Right atrium auricular region (tissue), 2 donors: ENCODE measurements around the gene ARFRP1. TPM values are rescaled to one million over a fixed set of nuclear protein-coding genes. Genes with fewer than 3 reads are reported as not detected.

Source experiments
- DNase-seq: peaks from one replicate; pipeline ENCODE4 v3.0.0-alpha.2; 2019; ENCODE audit warnings: low spot score
- H3K27ac ChIP-seq, 2 donors: fragments of 200-600 bp; sonication (generic); 1 replicate in 1 of 2; 2 replicates in 1 of 2; pipeline ENCODE4 v1.5.1; 2016 to 2019
- H3K27me3 ChIP-seq, 2 donors: fragments of 200-600 bp; sonication (generic); one replicate each; pipeline versions ENCODE4 v1.5.1 to v1.6.0; 2017 to 2019
- H3K36me3 ChIP-seq: fragments of 200-600 bp; sonication (generic); one replicate; pipeline ENCODE4 v1.5.1; 2016
- H3K4me1 ChIP-seq, 2 donors: fragments of 200-600 bp; sonication (generic); one replicate each; pipeline versions ENCODE4 v1.5.1 to v1.6.0; 2017 to 2019
- H3K4me3 ChIP-seq, 2 donors: fragments of 200-600 bp; sonication (generic); 1 replicate in 1 of 2; 2 replicates in 1 of 2; pipeline ENCODE4 v1.5.1; 2017 to 2019; ENCODE audit warnings: mild to moderate bottlenecking in 1 of 2, moderate library complexity in 1 of 2
- H3K9me3 ChIP-seq, 2 donors: fragments of 200-600 bp; sonication (generic); one replicate each; pipeline ENCODE4 v1.5.1; 2019
- CTCF ChIP-seq, 2 donors: fragments of 200-600 bp; sonication (generic); IDR thresholded peaks; one replicate each; pipeline ENCODE4 v1.5.1; 2019; ENCODE audit warnings: antibody characterized with exemption in 2 of 2
- total RNA-seq, 2 donors: library from RNA; depleted of rRNA; stranded (reverse); fragments of >200 nt; gene quantifications; one replicate each; pipeline ENCODE4 v1.1.0, GENCODE V29; 2016

ARFRP1 gene
- total RNA-seq, 2 donors from 2014 or later: 33.5 to 39.4 TPM

GRCh38 chr20:63701051-63701328 lies 6.8 kb downstream of the ARFRP1 start:
- DNase-seq: no peak
- Histone ChIP-seq H3K9me3 (no peaks in the 10 kb centered on the region), H3K36me3 (peaks cover 23% of the 10 kb centered on the region), H3K4me3 (no peak overlapping the region), H3K27ac (no peak overlapping the region), H3K27me3 (no peaks in the 10 kb centered on the region), H3K4me1 (peaks cover 0 to 43% of the 10 kb centered on the region in 2 donors)
- TF ChIP-seq CTCF (IDR thresholded peaks at IDR 0.05): no peak

GRCh38 chr20:63700199-63701050 lies 7.4 kb downstream of the ARFRP1 start:
- Histone ChIP-seq H3K9me3 (no peaks in the 10 kb centered on the region), H3K4me3 (no peak overlapping the region), H3K27me3 (no peaks in the 10 kb centered on the region), H3K27ac (peak overlapping the region in 1 of 2 donors; percentile 56), H3K4me1 (peaks cover 0 to 47% of the 10 kb centered on the region in 2 donors), H3K36me3 (peaks cover 18% of the 10 kb centered on the region)
- TF ChIP-seq CTCF (IDR thresholded peaks at IDR 0.05): no peak
- DNase-seq: no peak

DNA sequence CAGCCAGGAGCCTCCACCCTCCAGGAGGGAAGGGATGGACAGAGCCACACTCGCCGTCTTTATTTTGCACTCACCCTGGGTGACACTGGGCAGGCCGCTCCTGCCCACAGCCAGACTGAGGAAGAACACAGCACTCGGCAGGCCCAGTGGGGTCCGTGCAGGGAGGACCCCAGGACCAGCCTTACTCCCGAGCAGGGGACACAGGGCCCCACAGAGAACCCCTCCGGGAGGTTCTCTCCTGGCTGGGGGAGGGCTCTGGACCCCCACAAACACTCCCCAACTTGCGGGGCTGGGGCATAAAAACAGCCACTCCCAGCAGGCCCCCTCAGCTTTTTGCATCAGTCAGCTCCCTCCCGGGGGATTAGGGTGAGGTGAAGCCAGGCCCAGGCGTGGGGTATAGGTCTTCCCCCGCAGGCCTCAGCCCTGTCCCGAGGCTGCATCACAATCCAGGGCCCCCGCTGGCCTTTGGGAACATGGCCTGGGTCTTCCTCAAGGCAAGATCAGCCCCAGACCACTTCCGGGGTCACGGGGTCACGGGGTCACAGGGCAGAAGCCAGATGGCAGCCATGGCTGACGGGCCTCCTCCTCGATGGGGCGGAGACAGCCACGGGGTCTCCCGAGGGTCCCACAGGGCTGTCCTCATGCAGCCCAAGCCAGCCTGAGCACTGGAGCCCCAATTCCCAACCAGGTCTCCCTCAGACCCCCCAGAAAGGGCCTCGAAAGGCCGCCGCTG lies 8.1 kb downstream of the ARFRP1 start:
- H3K27ac ChIP-seq: peak overlapping the region; percentile 56 to 63

DNA sequence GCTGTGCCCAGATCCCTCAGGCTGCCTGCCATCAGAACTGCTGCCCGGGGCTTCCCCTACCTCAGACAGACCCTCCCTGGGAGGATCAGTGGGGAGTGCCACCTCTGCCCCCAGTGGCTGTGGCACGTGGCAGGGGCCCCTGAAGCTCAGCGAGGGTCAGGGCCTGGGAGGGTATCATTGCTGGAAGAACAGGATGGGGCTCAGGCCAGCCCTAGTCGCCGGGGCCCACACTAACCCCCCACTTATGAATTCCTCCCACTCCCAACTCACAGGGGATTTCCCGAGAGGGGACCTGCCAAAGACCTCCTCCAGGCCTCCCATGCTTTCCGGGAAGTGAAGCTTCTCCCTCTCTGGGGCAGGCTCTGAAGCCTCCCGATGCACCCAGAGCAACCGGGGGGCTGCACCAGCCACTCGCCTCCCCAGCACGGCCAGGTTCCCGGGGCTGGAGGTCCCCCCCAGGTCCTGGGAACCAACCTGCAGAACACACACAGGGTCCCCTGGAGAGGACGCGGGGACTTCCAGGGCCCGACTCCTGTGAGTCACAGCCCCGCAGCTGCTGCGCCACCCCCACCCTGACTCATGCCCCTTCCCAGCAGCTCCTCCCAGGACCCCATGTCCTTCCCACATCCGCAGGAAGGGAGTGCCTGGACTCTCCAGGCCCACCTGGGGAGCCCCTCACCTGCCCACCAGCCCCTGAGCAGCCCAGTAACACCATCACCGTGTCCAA lies 8.9 kb downstream of the ARFRP1 start:
- Histone ChIP-seq H3K4me1 (peaks cover 0 to 52% of the 10 kb centered on the region in 2 donors), H3K36me3 (peaks cover 17% of the 10 kb centered on the region), H3K9me3 (no peaks in the 10 kb centered on the region), H3K27ac (peak overlapping the region; percentile 56 to 63), H3K4me3 (no peak overlapping the region), H3K27me3 (no peaks in the 10 kb centered on the region)
- TF ChIP-seq CTCF (IDR thresholded peaks at IDR 0.05): no peak
- peak; percentile 78 for DNase-seq

More for the DNA sequence above, 8.1 kb downstream of the ARFRP1 start:
- Histone ChIP-seq H3K36me3 (peaks cover 20% of the 10 kb centered on the region), H3K4me1 (peaks cover 0 to 52% of the 10 kb centered on the region in 2 donors), H3K27me3 (no peaks in the 10 kb centered on the region), H3K9me3 (no peaks in the 10 kb centered on the region), H3K4me3 (no peak overlapping the region)
- no peak for DNase-seq
- no peak for TF ChIP-seq CTCF (IDR thresholded peaks at IDR 0.05)

DNA sequence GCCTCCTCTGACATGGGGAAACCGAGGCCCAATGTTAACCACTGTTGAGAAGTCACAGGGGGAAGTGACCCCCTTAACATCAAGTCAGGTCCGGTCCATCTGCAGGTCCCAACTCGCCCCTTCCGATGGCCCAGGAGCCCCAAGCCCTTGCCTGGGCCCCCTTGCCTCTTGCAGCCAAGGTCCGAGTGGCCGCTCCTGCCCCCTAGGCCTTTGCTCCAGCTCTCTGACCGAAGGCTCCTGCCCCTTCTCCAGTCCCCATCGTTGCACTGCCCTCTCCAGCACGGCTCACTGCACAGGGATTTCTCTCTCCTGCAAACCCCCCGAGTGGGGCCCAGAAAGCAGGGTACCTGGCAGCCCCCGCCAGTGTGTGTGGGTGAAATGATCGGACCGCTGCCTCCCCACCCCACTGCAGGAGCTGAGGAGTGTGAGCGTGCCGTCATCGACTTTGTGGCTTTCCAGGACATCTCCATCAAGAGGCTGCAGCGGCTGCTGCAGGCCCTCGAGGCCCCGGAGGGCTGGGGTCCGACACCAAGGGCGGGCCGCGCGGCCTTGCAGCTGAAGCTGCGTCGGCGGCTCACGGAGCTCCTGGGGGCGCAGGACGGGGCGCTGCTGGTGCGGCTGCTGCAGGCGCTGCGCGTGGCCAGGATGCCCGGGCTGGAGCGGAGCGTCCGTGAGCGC lies 9.8 kb downstream of the ARFRP1 start:
- peaks cover 0 to 52% of the 10 kb centered on the region in 2 donors for H3K4me1 ChIP-seq
- no peaks in the 10 kb centered on the region for H3K27me3 ChIP-seq
- DNase-seq: no peak
- no peak for TF ChIP-seq CTCF (IDR thresholded peaks at IDR 0.05)
- peak overlapping the region in 1 of 2 donors; percentile 56 for H3K27ac ChIP-seq
- H3K4me3 ChIP-seq: no peak overlapping the region
- no peaks in the 10 kb centered on the region for H3K9me3 ChIP-seq
- peaks cover 14% of the 10 kb centered on the region for H3K36me3 ChIP-seq
